Tibial artery (tissue), 4 donors: ENCODE results near the gene DTYMK.
"Not testable (repeated sequence)": the region's sequence is repeated elsewhere in the genome, so short reads cannot be mapped to it uniquely, and the experiment has no call there.

Source experiments
- DNase-seq, 2 donors: peaks; one replicate each; pipeline ENCODE4 v3.0.0-alpha.2; 2019
- H3K27ac ChIP-seq, 2 donors: fragments of 200-600 bp; sonication (generic) in 1 of 2; 1 replicate in 1 of 2; 2 replicates in 1 of 2; pipeline ENCODE4 v1.5.1; 2018 to 2019; ENCODE audit warnings: mild to moderate bottlenecking in 1 of 2
- H3K27me3 ChIP-seq, 2 donors: fragments of 200-600 bp; sonication (generic) in 1 of 2; one replicate each; pipeline versions ENCODE4 v1.5.1 to v1.6.0; 2016 to 2019
- H3K36me3 ChIP-seq, 3 donors: fragments of 200-600 bp; sonication (generic) in 2 of 3; one replicate each; pipeline ENCODE4 v1.5.1; 2016 to 2019; ENCODE audit warnings: mild to moderate bottlenecking in 2 of 3
- H3K4me1 ChIP-seq, 4 donors: fragments of 200-600 bp; sonication (generic) in 2 of 4; 1 replicate in 3 of 4; 2 replicates in 1 of 4; pipeline ENCODE4 v1.5.1; 2016 to 2019
- H3K4me3 ChIP-seq, 2 donors: fragments of 200-600 bp; sonication (generic) in 1 of 2; 1 replicate in 1 of 2; 2 replicates in 1 of 2; pipeline ENCODE4 v1.5.1; 2018 to 2019; ENCODE audit warnings: mild to moderate bottlenecking in 2 of 2
- H3K9me3 ChIP-seq, 3 donors: fragments of 200-600 bp; sonication (generic) in 1 of 3; one replicate each; pipeline ENCODE4 v1.5.1; 2016 to 2019
- CTCF ChIP-seq, 2 experiments: fragments of 200-600 bp in 1 of 2; fragments of 450-650 bp in 1 of 2; IDR thresholded peaks; one replicate each; pipeline ENCODE4 v1.5.1; 2017 to 2019; ENCODE audit warnings: antibody characterized with exemption in 2 of 2, mild to moderate bottlenecking in 1 of 2, moderate library complexity in 1 of 2
- intact Hi-C: fragments of 100-400 bp; cut with DNase I; formaldehyde crosslinking; loops from one replicate; pipeline ENCODE4 v1.15.0; 2023; ENCODE audit warnings: low total_unique reads

DTYMK gene

GRCh38 chr2:241732513-241733186, 46.0 kb upstream of the DTYMK start:
- peak; percentile 59 to 67 for TF ChIP-seq CTCF (IDR thresholded peaks at IDR 0.05)
- H3K4me3 ChIP-seq, result peak overlapping the region in 1 of 2 donors; percentile 29
- intact Hi-C loops, result loop anchor here (5.0 kb wide), 1 partner anchor 45 kb away; the partner anchor contains the start of gene DTYMK

DNA sequence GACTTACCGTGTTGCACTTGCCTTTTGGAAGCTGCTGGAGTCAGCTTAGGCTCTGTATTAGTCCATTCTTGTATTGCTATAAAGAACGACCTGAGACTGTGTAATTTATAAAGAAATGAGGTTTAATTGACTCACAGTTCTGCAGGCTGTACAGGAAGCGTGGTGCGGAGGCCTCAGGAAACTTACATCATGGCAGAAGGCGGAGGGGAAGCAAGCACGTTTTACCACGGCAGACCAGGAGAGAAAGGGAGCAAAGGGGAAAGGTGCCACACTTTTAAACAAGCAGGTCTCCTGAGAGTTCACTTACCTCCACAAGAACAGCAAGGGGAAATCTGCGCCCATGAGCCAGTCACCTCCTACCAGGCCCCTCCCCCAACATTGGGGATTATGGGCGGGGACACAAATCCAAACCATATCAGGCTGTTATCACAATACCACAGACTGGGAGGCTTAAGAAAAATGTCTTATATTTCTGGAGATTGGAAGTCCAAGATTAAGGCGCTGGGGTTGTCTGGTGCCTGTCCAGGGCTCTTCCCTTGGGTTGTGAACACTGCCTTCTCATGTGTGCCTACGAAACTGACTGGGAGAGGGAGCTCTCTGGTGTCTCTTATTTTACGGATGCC, 44.2 kb upstream of the DTYMK start:
- intact Hi-C loops, result loop anchor here (5.0 kb wide), 1 partner anchor 43 kb away; the partner anchor contains the start of gene DTYMK
- Histone ChIP-seq H3K36me3 (peaks cover 3 to 26% (median 8%) of the 10 kb centered on the region in 3 donors), H3K4me3 (no peak overlapping the region), H3K27me3 (no peaks in the 10 kb centered on the region), H3K27ac (no peak overlapping the region), H3K9me3 (no peaks in the 10 kb centered on the region), H3K4me1 (peaks cover 0 to 14% (median 9%) of the 10 kb centered on the region in 4 donors)
- no peak for DNase-seq
- no peak for TF ChIP-seq CTCF (IDR thresholded peaks at IDR 0.05)

More at GRCh38 chr2:241732513-241733186, 46.0 kb upstream of the DTYMK start:
- peaks cover 0 to 17% (median 13%) of the 10 kb centered on the region in 4 donors for H3K4me1 ChIP-seq
- H3K27me3 ChIP-seq, H3K9me3 ChIP-seq, H3K27ac ChIP-seq: not testable (repeated sequence)
- peaks cover 0 to 11% (median 0%) of the 10 kb centered on the region in 3 donors for H3K36me3 ChIP-seq
- peak in 1 of 2 donors; percentile 49 for DNase-seq

- Histone ChIP-seq H3K4me3 (no peak overlapping the region), H3K9me3 (no peaks in the 10 kb centered on the region), H3K4me1 (peaks cover 0 to 5% (median 4%) of the 10 kb centered on the region in 4 donors), H3K27me3 (no peaks in the 10 kb centered on the region), H3K36me3 (peaks cover 7 to 35% (median 15%) of the 10 kb centered on the region in 3 donors), H3K27ac (no peak overlapping the region)
- DNase-seq, result no peak
- intact Hi-C loops, result loop anchor here (5.0 kb wide), 1 partner anchor 43 kb away; the partner anchor contains the start of gene DTYMK
- TF ChIP-seq CTCF (IDR thresholded peaks at IDR 0.05), result no peak
Measured at GRCh38 chr2:241729868-241730267, 43.3 kb upstream of the DTYMK start.

DNA sequence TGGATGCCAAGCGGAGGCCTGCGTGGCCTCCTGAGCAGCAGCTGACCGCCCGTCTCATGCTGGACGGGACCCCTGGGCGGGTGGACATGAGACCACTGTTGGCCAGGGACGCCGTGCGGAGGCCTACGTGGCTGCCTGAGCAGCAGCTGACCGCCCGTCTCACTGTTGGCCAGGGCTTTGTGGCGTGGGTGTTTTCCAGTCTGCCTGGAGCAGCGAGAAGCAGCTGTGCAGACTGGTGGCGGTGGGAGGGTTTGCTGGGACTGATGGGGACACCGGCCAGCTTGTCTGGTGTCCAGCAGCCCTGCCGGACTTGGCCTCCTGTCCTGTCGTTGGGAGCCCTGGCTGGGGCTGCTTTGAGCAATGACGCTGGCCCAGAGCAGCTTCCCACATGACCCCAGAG, 42.0 kb upstream of the DTYMK start:
- Histone ChIP-seq H3K27me3 (no peaks in the 10 kb centered on the region), H3K27ac (peak overlapping the region in 1 of 2 donors; percentile 21), H3K4me3 (no peak overlapping the region), H3K4me1 (no peaks in the 10 kb centered on the region), H3K36me3 (peaks cover 13 to 47% (median 28%) of the 10 kb centered on the region in 3 donors), H3K9me3 (no peaks in the 10 kb centered on the region)
- intact Hi-C loops, result no loop called here
- peak in 1 of 2 donors; percentile 50 for DNase-seq
- TF ChIP-seq CTCF (IDR thresholded peaks at IDR 0.05), result no peak

DNA sequence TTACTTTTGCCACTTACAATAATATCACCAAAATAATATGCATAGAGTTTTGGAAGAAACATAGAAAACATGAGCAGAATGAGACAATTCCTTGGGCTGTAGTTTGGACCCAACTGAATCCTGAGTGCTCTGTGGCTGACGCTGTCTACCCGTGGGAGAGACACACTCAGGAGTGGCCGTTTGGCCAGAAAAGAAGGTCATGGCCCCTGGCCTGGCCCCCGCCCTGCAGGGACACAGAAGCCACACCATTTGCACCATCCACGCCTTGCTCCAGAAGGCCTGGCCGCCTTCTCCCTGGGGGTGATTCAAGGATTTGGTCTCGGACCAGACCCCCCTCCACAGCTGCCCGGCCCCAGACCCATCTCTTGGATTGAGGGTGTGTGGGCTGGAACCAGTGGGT, 41.4 kb upstream of the DTYMK start:
- Histone ChIP-seq H3K36me3 (peaks cover 19 to 54% (median 34%) of the 10 kb centered on the region in 3 donors), H3K4me3 (no peak overlapping the region), H3K4me1 (no peaks in the 10 kb centered on the region), H3K27me3 (no peaks in the 10 kb centered on the region), H3K27ac (peak overlapping the region in 1 of 2 donors; percentile 21), H3K9me3 (no peaks in the 10 kb centered on the region)
- intact Hi-C loops, result no loop called here
- DNase-seq, result no peak
- TF ChIP-seq CTCF (IDR thresholded peaks at IDR 0.05), result no peak
